Measurements from ENCODE around the gene PBX4.

DNA sequence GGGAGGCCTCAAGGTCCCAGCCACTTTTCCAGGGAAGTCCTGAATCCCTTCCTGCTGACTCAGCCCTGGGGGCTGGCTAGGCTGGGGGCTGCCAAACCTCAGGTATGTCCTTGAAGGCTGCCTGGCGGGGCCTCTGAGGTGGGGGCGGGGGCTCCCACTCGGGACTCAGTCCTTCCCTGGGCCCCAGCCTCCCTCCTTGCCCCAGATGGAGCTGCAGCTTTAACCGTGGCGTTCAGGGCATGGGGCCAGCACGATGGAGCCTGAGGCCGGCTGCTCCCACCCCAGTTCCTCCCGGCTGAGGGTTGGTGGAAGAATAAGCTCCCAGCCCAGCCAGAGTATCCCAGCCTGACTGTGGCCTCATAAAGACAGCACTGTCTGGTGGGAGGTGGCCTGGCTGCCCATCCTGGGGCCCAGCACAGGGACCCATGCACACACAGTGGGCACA is 68.0 kb downstream of the PBX4 start:
- TF ChIP-seq, protein P1, sequence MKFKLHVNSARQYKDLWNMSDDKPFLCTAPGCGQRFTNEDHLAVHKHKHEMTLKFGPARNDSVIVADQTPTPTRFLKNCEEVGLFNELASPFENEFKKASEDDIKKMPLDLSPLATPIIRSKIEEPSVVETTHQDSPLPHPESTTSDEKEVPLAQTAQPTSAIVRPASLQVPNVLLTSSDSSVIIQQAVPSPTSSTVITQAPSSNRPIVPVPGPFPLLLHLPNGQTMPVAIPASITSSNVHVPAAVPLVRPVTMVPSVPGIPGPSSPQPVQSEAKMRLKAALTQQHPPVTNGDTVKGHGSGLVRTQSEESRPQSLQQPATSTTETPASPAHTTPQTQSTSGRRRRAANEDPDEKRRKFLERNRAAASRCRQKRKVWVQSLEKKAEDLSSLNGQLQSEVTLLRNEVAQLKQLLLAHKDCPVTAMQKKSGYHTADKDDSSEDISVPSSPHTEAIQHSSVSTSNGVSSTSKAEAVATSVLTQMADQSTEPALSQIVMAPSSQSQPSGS (IDR thresholded peaks at IDR 0.05; ENCODE audit: low read length), result no peak
- TF ChIP-seq, protein P2, sequence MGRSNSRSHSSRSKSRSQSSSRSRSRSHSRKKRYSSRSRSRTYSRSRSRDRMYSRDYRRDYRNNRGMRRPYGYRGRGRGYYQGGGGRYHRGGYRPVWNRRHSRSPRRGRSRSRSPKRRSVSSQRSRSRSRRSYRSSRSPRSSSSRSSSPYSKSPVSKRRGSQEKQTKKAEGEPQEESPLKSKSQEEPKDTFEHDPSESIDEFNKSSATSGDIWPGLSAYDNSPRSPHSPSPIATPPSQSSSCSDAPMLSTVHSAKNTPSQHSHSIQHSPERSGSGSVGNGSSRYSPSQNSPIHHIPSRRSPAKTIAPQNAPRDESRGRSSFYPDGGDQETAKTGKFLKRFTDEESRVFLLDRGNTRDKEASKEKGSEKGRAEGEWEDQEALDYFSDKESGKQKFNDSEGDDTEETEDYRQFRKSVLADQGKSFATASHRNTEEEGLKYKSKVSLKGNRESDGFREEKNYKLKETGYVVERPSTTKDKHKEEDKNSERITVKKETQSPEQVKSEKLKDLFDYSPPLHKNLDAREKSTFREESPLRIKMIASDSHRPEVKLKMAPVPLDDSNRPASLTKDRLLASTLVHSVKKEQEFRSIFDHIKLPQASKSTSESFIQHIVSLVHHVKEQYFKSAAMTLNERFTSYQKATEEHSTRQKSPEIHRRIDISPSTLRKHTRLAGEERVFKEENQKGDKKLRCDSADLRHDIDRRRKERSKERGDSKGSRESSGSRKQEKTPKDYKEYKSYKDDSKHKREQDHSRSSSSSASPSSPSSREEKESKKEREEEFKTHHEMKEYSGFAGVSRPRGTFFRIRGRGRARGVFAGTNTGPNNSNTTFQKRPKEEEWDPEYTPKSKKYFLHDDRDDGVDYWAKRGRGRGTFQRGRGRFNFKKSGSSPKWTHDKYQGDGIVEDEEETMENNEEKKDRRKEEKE (IDR thresholded peaks at IDR 0.05), result no peak
- TF ChIP-seq, protein P3, sequence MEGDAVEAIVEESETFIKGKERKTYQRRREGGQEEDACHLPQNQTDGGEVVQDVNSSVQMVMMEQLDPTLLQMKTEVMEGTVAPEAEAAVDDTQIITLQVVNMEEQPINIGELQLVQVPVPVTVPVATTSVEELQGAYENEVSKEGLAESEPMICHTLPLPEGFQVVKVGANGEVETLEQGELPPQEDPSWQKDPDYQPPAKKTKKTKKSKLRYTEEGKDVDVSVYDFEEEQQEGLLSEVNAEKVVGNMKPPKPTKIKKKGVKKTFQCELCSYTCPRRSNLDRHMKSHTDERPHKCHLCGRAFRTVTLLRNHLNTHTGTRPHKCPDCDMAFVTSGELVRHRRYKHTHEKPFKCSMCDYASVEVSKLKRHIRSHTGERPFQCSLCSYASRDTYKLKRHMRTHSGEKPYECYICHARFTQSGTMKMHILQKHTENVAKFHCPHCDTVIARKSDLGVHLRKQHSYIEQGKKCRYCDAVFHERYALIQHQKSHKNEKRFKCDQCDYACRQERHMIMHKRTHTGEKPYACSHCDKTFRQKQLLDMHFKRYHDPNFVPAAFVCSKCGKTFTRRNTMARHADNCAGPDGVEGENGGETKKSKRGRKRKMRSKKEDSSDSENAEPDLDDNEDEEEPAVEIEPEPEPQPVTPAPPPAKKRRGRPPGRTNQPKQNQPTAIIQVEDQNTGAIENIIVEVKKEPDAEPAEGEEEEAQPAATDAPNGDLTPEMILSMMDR (IDR thresholded peaks at IDR 0.05 in 2 of 3, conservative IDR thresholded peaks at IDR 0.05 in 1 of 3; ENCODE audit: control insufficient read depth in 2 of 3, extremely low read depth in 1 of 3, insufficient read depth in 1 of 3, low read depth in 3 of 3, low read length in 3 of 3), result no peak
- TF ChIP-seq JUND (IDR thresholded peaks at IDR 0.05; ENCODE audit: low read depth, low read length) (no peak), CHD1 (IDR thresholded peaks at IDR 0.05; ENCODE audit: low read depth, low read length) (no peak), LARP7 (IDR thresholded peaks at IDR 0.05) (no peak), POLR2A (IDR thresholded peaks at IDR 0.05; ENCODE audit: low read depth, low read length) (no peak)
- TF ChIP-seq, protein P4, sequence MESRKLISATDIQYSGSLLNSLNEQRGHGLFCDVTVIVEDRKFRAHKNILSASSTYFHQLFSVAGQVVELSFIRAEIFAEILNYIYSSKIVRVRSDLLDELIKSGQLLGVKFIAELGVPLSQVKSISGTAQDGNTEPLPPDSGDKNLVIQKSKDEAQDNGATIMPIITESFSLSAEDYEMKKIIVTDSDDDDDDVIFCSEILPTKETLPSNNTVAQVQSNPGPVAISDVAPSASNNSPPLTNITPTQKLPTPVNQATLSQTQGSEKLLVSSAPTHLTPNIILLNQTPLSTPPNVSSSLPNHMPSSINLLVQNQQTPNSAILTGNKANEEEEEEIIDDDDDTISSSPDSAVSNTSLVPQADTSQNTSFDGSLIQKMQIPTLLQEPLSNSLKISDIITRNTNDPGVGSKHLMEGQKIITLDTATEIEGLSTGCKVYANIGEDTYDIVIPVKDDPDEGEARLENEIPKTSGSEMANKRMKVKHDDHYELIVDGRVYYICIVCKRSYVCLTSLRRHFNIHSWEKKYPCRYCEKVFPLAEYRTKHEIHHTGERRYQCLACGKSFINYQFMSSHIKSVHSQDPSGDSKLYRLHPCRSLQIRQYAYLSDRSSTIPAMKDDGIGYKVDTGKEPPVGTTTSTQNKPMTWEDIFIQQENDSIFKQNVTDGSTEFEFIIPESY (IDR thresholded peaks at IDR 0.05), result no peak
- TF ChIP-seq, protein P5, sequence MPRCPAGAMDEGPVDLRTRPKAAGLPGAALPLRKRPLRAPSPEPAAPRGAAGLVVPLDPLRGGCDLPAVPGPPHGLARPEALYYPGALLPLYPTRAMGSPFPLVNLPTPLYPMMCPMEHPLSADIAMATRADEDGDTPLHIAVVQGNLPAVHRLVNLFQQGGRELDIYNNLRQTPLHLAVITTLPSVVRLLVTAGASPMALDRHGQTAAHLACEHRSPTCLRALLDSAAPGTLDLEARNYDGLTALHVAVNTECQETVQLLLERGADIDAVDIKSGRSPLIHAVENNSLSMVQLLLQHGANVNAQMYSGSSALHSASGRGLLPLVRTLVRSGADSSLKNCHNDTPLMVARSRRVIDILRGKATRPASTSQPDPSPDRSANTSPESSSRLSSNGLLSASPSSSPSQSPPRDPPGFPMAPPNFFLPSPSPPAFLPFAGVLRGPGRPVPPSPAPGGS (IDR thresholded peaks at IDR 0.05; ENCODE audit: borderline replicate concordance, insufficient read depth, low read depth, low read length, poor library complexity, severe bottlenecking), result no peak
